PC-3 (cell line): Measurements from ENCODE around the gene HOMER3. TPM values are rescaled to one million over a fixed set of nuclear protein-coding genes. Genes with fewer than 3 reads are reported as not detected.

ENCODE experiments used
- ATAC-seq: fragments of 200-7000 bp; cut with Tn5 transposase; 2 replicates; pipeline ENCODE4 v1.9.1; 2020; ENCODE audit warnings: mild to moderate bottlenecking, moderate library complexity
- BruUV-seq: library from RNA; stranded (reverse); fragments of 400-500 nt; replicated peaks from 2 replicates; lab custom pipeline; 2021; lab: Mats Ljungman, UMichigan
- CTCF ChIA-PET: fragments of 300-600 bp; sonication (Branson Sonifier 250); formaldehyde crosslinking; loops from one replicate; lab custom pipeline; 2022; ENCODE audit warnings: antibody characterized with exemption; lab: Charles Lee
- POLR2A ChIA-PET: fragments of 300-600 bp; sonication (Branson Sonifier 250); formaldehyde crosslinking; loops from one replicate; lab custom pipeline; 2022; ENCODE audit warnings: antibody characterized with exemption; ENCODE audit not compliant: unreplicated experiment; lab: Charles Lee
- DNase-seq: peaks from one replicate; pipeline ENCODE4 v3.0.0-alpha.2; 2015
- H2AFZ ChIP-seq: fragments of 300-600 bp; sonication (generic); 2 replicates; pipeline ENCODE4 v1.6.0; 2016; ENCODE audit warnings: antibody characterized with exemption, low read length
- H3F3A ChIP-seq: fragments of 300-600 bp; sonication (generic); one replicate; pipeline ENCODE4 v1.6.0; 2017; ENCODE audit warnings: antibody characterized with exemption, low read length, control low read depth, mild to moderate bottlenecking; ENCODE audit not compliant: unreplicated experiment
- H3K27ac ChIP-seq: fragments of 300-600 bp; sonication (generic); 2 replicates; pipeline ENCODE4 v1.5.1; 2016; ENCODE audit warnings: mild to moderate bottlenecking, low read length
- H3K27me3 ChIP-seq: fragments of 300-600 bp; sonication (generic); 2 replicates; pipeline ENCODE4 v1.6.1; 2016; ENCODE audit warnings: low read length, mixed read lengths
- H3K36me3 ChIP-seq: fragments of 300-600 bp; sonication (generic); 2 replicates; pipeline ENCODE4 v1.6.1; 2016; ENCODE audit warnings: low read depth, mixed run types, low read length, mixed read lengths
- H3K4me1 ChIP-seq: fragments of 300-600 bp; sonication (generic); 2 replicates; pipeline ENCODE4 v1.5.1; 2016; ENCODE audit warnings: low read length; ENCODE audit not compliant: insufficient read depth
- H3K4me2 ChIP-seq: fragments of 300-600 bp; sonication (generic); 2 replicates; pipeline ENCODE4 v1.6.0; 2016; ENCODE audit warnings: low read length
- H3K4me3 ChIP-seq: fragments of 300-600 bp; sonication (generic); 2 replicates; pipeline ENCODE4 v1.5.1; 2016; ENCODE audit warnings: mild to moderate bottlenecking, low read length, mixed read lengths
- H3K79me2 ChIP-seq: fragments of 300-600 bp; sonication (generic); 2 replicates; pipeline ENCODE4 v1.6.1; 2017; ENCODE audit warnings: low read length, mixed read lengths
- H3K9ac ChIP-seq: fragments of 300-600 bp; sonication (generic); 2 replicates; pipeline ENCODE4 v1.6.0; 2016; ENCODE audit warnings: mild to moderate bottlenecking, low read length
- H3K9me2 ChIP-seq: fragments of 300-600 bp; sonication (generic); replicated peaks from 2 replicates; pipeline ENCODE4 v1.6.1; 2016; ENCODE audit warnings: mixed run types, low read length, mixed read lengths
- H3K9me3 ChIP-seq: fragments of 300-600 bp; sonication (generic); 2 replicates; pipeline ENCODE4 v1.6.1; 2016; ENCODE audit warnings: low read length, mixed read lengths
- H4K20me1 ChIP-seq: fragments of 300-600 bp; sonication (generic); 2 replicates; pipeline ENCODE4 v1.6.1; 2016; ENCODE audit warnings: low read length, mixed read lengths
- CTCF ChIP-seq: fragments of 300-600 bp; sonication (generic); conservative IDR thresholded peaks from 2 replicates; pipeline ENCODE4 v1.5.1; 2017; ENCODE audit warnings: antibody characterized with exemption, low read depth, mild to moderate bottlenecking, low read length
- EZH2 ChIP-seq: fragments of 300-600 bp; sonication (generic); IDR thresholded peaks from one replicate; pipeline ENCODE4 v1.6.1; 2017; ENCODE audit warnings: antibody characterized with exemption, mild to moderate bottlenecking, low read length; ENCODE audit not compliant: unreplicated experiment
- EZH2phosphoT487 ChIP-seq: fragments of 300-600 bp; sonication (generic); IDR thresholded peaks from 2 replicates; pipeline ENCODE4 v1.6.1; 2018; ENCODE audit warnings: mild to moderate bottlenecking, antibody characterized with exemption, low read length, borderline replicate concordance
- intact Hi-C: fragments of 100-400 bp; cut with micrococcal nuclease; formaldehyde crosslinking; loops from 2 replicates; pipeline ENCODE4 v1.9.0; 2023
- total RNA-seq: library from RNA; depleted of rRNA; stranded (reverse); fragments of >200 nt; gene quantifications from 2 replicates; pipeline ENCODE4 v1.2.3, GENCODE V29; 2014

The HOMER3 gene
- total RNA-seq, 1 experiment from 2014 or later, result 118 TPM

- H3K27ac ChIP-seq, result no peak overlapping the region
- no peaks in the 10 kb centered on the region for H3K4me1 ChIP-seq
- H3K9ac ChIP-seq, result no peak overlapping the region
- H3K36me3 ChIP-seq, result peaks cover 18% of the 10 kb centered on the region; the same call in 1 of the 2 replicates
- CTCF ChIA-PET, result no interaction called here
- intact Hi-C loops, result no loop called here
- no peak overlapping the region for H3K4me3 ChIP-seq
- H3K4me2 ChIP-seq, result no peak overlapping the region
- TF ChIP-seq EZH2, result no peak
- no peak for TF ChIP-seq EZH2phosphoT487
- no peak for TF ChIP-seq CTCF
- DNase-seq (no peak), ATAC-seq (no peak)
- H3F3A ChIP-seq, result no peaks in the 10 kb centered on the region
- H3K27me3 ChIP-seq, result no peaks in the 10 kb centered on the region
- H2AFZ ChIP-seq, result no peak overlapping the region
- 0 out of 2 replicates have a peak, but pooled peaks cover 6% of the 10 kb centered on the region for H4K20me1 ChIP-seq
- peaks cover 31% of the 10 kb centered on the region for H3K79me2 ChIP-seq
- H3K9me3 ChIP-seq, result no peaks in the 10 kb centered on the region
- no peaks in the 10 kb centered on the region for H3K9me2 ChIP-seq
- POLR2A ChIA-PET, result no interaction called here
- no TSS peak for BruUV-seq
These were observed 30.1 kb downstream of the HOMER3 start for GRCh38 chr19:18910801-18911436.

GRCh38 chr19:18910010-18910409 is 31.0 kb downstream of the HOMER3 start:
- H3K79me2 ChIP-seq, result peaks cover 22% of the 10 kb centered on the region
- DNase-seq (no peak), ATAC-seq (no peak)
- H4K20me1 ChIP-seq, result 0 out of 2 replicates have a peak, but pooled peaks cover 6% of the 10 kb centered on the region
- H2AFZ ChIP-seq, result no peak overlapping the region
- no peaks in the 10 kb centered on the region for H3F3A ChIP-seq
- no peak overlapping the region for H3K9ac ChIP-seq
- no peaks in the 10 kb centered on the region for H3K9me3 ChIP-seq
- ChIA-PET POLR2A (no interaction called here), CTCF (no interaction called here)
- intact Hi-C loops, result no loop called here
- H3K4me1 ChIP-seq, result no peaks in the 10 kb centered on the region
- TF ChIP-seq CTCF, result no peak
- no peak for TF ChIP-seq EZH2
- no peak for TF ChIP-seq EZH2phosphoT487
- no peak overlapping the region for H3K4me2 ChIP-seq
- no peak overlapping the region for H3K27ac ChIP-seq
- no peaks in the 10 kb centered on the region for H3K9me2 ChIP-seq
- no TSS peak for BruUV-seq
- H3K4me3 ChIP-seq, result no peak overlapping the region
- no peaks in the 10 kb centered on the region for H3K27me3 ChIP-seq
- peaks cover 11% of the 10 kb centered on the region; the same call in 1 of the 2 replicates for H3K36me3 ChIP-seq

GRCh38 chr19:18908917-18909619 is 31.9 kb downstream of the HOMER3 start:
- Histone ChIP-seq H3K27me3 (no peaks in the 10 kb centered on the region), H3K4me2 (no peak overlapping the region), H3K27ac (no peak overlapping the region), H3K36me3 (peaks cover 10% of the 10 kb centered on the region; the same call in 1 of the 2 replicates), H3K9me2 (no peaks in the 10 kb centered on the region), H3K79me2 (peaks cover 12% of the 10 kb centered on the region), H3K9me3 (no peaks in the 10 kb centered on the region), H3K4me3 (no peak overlapping the region), H4K20me1 (0 out of 2 replicates have a peak, but pooled peaks cover 6% of the 10 kb centered on the region), H3F3A (no peaks in the 10 kb centered on the region), H2AFZ (no peak overlapping the region), H3K4me1 (no peaks in the 10 kb centered on the region), H3K9ac (no peak overlapping the region)
- ChIA-PET CTCF (no interaction called here), POLR2A (no interaction called here)
- TF ChIP-seq EZH2phosphoT487, result no peak
- TF ChIP-seq CTCF, result no peak
- no peak for TF ChIP-seq EZH2
- BruUV-seq, result no TSS peak
- intact Hi-C loops, result no loop called here
- ATAC-seq (no peak), DNase-seq (no peak)
